Measurements from ENCODE around the gene CADM1.

Gene CADM1

GRCh38 chr11:115220423-115220822, 283.8 kb downstream of the CADM1 start:
- DNase-seq (ENCODE audit: insufficient read length, low spot score): no peak
- peak; percentile 31 for FAIRE-seq

GRCh38 chr11:115219376-115219775, 284.8 kb downstream of the CADM1 start:
- FAIRE-seq: no peak
- DNase-seq (ENCODE audit: insufficient read length, low spot score): no peak

- no peak for FAIRE-seq
- DNase-seq (ENCODE audit: insufficient read length, low spot score): no peak
Measured at GRCh38 chr11:115217726-115218311, 286.4 kb downstream of the CADM1 start.

GRCh38 chr11:115215694-115216617, 288.3 kb downstream of the CADM1 start:
- no peak for DNase-seq (ENCODE audit: insufficient read length, low spot score)

GRCh38 chr11:115214644-115215234, 289.5 kb downstream of the CADM1 start:
- FAIRE-seq (no peak), DNase-seq (ENCODE audit: insufficient read length, low spot score) (no peak)

More at GRCh38 chr11:115215694-115216617, 288.3 kb downstream of the CADM1 start:
- no peak for FAIRE-seq

- no peak for FAIRE-seq
Measured at GRCh38 chr11:115213007-115213406, 291.2 kb downstream of the CADM1 start.

GRCh38 chr11:115208808-115209259, 295.4 kb downstream of the CADM1 start:
- FAIRE-seq (no peak), DNase-seq (ENCODE audit: insufficient read length, low spot score) (no peak)

More at GRCh38 chr11:115213007-115213406, 291.2 kb downstream of the CADM1 start:
- DNase-seq (ENCODE audit: insufficient read length, low spot score): no peak

GRCh38 chr11:115207916-115208315, 296.3 kb downstream of the CADM1 start:
- no peak for FAIRE-seq
- DNase-seq (ENCODE audit: insufficient read length, low spot score): no peak

GRCh38 chr11:115207166-115207591, 297.0 kb downstream of the CADM1 start:
- no peak for DNase-seq (ENCODE audit: insufficient read length, low spot score)
- no peak for FAIRE-seq

- DNase-seq (ENCODE audit: insufficient read length, low spot score) (no peak), FAIRE-seq (peak; percentile 14)
Measured at GRCh38 chr11:115206365-115207022, 297.7 kb downstream of the CADM1 start.

GRCh38 chr11:115202900-115203552, 301.2 kb downstream of the CADM1 start:
- FAIRE-seq: no peak
- no peak for DNase-seq (ENCODE audit: insufficient read length, low spot score)

GRCh38 chr11:115202074-115202473, 302.1 kb downstream of the CADM1 start:
- DNase-seq (ENCODE audit: insufficient read length, low spot score): no peak
- FAIRE-seq: no peak

GRCh38 chr11:115201111-115201792, 303.0 kb downstream of the CADM1 start:
- FAIRE-seq (no peak), DNase-seq (ENCODE audit: insufficient read length, low spot score) (no peak)

GRCh38 chr11:115199481-115200069, 304.6 kb downstream of the CADM1 start:
- FAIRE-seq: no peak
- no peak for DNase-seq (ENCODE audit: insufficient read length, low spot score)

GRCh38 chr11:115198321-115198741, 305.9 kb downstream of the CADM1 start:
- DNase-seq (ENCODE audit: insufficient read length, low spot score) (no peak), FAIRE-seq (no peak)

- no peak for DNase-seq (ENCODE audit: insufficient read length, low spot score)
- no peak for FAIRE-seq
Measured at GRCh38 chr11:115197433-115197832, 306.8 kb downstream of the CADM1 start.

- FAIRE-seq: no peak
- no peak for DNase-seq (ENCODE audit: insufficient read length, low spot score)
Measured at GRCh38 chr11:115197031-115197430, 307.2 kb downstream of the CADM1 start.

GRCh38 chr11:115194802-115195110, 309.5 kb downstream of the CADM1 start:
- DNase-seq (ENCODE audit: insufficient read length, low spot score) (no peak), FAIRE-seq (no peak)

All from GM19239 (cell line).